Activated naive CD8-positive, alpha-beta T cell treated with anti-CD3 and anti-CD28 coated beads, Interleukin-2, amount 50 U/mL, for 16 hours (primary cell): ENCODE measurements around the gene HK2.

Source experiments
- DNase-seq: peaks from one replicate; pipeline ENCODE4 v3.0.0-alpha.2; 2020; ENCODE audit warnings: low read depth, low spot score

HK2 gene

DNA sequence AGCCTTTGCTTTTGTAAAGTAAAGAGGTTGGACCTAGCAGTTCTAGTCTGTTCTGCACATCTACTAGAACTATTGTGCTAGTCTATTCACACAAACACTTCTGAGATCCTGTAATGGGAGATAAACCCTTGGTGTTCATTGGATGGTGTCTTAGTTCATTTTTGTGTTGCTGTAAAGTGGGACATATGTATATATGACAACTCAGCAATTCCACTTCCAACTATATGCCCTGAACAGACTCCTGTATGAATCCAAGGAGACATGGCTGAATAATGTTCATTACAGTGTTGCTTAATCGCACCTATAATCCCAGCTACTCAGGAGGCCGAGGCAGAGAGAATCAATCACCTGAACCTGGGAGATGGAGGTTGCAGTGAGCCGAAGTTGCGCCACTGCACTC is 23.3 kb downstream of the HK2 start:
- no peak for DNase-seq

GRCh38 chr2:74857725-74858124 is 23.8 kb downstream of the HK2 start:
- DNase-seq = no peak

- DNase-seq = no peak
These were observed 24.4 kb downstream of the HK2 start for GRCh38 chr2:74858281-74858680.

DNA sequence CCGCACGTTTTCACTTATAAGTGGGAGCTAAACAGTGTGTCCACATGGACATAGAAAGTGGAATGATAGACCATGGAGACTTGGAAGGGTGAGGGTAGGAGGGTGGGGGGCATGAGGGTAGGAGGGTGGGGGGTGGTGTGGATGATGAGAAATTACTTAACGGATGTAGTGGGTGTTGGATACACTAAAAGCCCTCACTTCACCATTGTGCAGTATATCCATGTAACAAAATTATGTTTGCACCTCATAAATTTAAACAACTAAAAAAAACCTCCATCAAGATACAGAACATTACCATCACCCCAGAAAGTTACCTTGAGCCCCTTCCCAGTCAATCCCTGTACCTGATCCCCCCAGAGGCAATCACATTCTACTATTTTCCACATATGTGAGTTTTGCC is 26.2 kb downstream of the HK2 start:
- no peak for DNase-seq

DNA sequence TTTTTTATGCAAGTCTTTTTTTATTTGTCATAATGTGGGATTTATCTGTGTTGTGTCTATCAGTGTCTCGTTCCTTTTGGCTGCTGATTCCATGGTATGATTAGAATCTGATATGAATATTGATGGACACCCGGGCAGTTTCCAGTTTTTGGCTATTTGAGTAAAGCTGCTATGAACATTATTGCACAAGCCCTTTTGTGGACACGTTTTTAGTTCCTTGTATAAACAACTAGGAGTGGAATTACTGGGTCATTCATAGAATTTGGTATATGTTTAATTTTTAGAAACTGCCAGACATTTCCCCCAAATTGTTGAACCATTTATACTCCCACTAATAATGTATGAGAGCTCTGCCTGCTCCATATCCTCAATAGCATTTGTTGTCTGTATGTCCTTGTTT is 26.6 kb downstream of the HK2 start:
- DNase-seq = no peak

DNA sequence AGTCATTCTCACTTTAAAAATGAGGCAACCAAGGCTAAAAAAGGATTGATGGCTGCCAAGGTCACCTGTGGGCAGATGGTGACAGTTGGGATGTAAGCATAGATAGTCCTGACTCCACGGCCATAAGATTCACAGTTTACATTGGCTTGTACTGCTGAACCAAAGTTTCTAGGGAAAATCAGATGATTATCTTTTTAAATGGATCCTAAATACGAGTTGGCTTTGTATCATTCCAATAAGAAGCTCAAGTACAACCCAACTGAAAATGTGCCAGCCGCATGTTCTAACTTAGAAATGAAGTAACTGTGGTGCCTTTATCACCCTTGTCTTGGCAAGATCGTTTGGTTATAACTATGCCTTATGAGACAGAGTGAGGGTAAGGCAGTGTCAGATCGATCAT is 27.6 kb downstream of the HK2 start:
- no peak for DNase-seq

GRCh38 chr2:74862020-74862964 is 28.4 kb downstream of the HK2 start:
- DNase-seq = no peak

- DNase-seq = no peak
These were observed 29.9 kb downstream of the HK2 start for GRCh38 chr2:74863802-74864248.

DNA sequence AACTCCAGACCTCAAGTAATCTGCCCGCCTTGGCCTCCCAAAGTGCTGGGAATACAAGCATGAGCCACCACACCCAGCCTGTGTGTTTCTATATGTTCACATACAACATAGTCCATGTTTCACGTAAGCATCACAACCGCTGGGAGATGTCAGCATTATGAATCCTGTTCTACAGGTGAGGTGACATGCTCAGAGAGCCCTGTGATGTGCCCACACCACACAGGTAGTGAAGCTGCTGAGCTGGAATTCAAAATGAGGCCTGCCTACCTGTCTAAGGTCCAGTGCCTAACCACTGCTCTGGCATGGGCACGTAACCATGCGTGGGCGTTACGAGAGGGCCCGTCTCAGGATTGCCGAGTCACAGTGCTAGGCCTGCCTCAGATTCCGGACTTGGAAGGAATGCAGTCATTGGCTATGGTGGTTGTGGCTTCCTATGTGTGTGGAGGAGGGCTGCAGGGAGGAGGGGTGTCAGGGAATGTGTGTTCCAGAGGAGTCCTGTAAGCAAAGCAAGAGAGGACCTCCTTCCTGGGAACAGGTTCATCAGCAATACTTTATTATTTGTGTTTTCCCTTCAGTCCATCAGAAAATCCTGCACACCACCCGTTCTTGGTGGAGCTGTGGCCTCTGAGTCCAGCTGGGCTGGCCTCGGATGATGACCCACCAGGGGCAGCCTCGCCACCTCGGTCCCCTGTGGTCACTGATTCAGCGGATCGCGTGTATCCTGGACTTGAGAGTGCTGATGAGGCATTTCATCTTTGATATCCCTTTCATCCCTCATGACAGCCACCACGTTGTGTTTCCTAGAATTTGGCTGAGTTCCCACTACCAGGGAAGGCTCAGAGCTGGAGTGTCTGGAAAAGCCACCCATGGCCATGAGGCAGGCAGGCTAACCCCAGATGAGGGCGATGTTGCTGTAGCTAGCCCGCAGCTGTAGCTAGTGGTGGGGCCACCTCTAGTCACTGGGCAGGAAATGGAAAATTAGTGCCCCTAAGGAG is 31.1 kb downstream of the HK2 start:
- DNase-seq = no peak

DNA sequence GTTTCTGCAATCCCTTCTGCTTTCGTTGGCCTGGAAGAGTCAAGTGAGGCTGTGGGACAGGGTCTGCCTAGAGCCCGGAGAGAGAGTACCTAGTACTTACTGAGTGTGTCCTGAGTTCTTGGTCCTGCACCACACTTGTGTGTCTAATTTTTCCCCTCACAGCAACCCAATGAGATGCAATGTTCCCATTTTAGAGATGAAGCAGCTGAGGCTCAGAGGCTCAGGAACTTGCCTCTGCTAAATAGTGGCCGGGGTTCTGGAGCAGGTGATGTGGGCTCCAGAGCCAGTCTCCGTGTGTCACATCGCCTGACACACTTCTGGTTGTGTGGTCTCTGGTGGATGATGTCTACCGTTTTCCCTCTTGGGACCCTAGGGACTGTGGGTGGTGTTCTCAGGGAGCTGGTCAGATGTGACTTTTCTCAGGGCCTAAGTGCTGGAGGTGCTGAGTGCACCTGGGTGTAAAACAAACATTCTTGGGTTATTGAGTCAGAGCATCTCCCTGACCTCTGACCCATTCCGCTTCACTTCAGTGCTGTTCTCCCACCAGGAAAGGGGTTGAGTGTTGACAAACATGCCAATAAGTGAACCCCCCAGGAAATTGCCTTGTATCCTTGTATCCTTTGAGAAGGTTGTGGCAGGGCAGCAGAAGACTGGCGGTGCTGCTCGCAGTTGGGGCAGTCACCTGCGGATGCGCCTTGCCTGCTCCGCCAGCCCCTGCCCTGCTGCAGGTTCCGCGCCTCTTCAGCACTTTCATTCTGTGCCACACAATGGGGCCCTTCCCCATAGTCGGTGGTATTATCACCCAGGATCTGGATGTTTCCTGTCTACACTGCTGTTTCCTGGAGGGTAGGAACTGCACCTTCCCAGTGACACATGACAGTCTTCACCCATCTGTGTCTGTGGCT is 32.1 kb downstream of the HK2 start:
- DNase-seq = no peak

DNA sequence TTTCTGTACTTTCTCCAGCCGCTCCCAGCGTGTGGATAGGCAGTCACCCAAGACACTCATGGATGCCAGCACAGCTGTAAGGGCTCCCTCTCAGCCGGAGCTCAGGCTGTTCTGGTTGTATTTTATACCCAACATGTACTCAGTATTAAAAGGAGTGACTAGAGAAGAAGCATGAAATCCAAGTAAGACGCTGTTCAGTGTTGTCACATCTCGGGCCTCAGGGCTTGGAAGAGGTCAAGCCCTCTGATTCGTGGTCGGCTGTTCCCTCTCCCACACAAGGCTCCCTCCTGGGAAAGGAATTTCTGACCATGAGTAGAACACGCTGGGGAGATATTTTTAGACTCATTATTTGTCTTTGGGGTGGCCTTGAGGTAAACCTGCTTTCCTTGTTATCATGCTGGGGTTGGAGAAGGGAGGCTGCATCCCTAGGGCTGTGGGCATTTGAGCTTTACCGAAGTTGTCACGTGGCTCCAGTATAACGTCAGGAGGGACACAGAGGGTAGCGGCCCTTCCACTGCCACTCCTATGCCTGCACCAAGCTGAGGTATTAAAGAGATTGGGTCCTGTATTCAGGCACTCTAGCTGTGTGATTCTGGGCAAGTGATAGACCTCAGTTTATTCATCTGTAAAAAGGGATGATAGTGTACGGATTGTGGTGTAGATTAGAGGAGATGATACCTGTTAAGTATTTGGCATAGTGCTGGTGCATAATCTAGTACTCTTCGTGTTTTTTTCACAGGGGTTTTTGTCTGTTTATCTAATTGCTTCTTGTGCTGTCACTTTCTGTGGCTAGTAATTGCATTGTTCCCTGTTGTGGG is 34.1 kb downstream of the HK2 start:
- no peak for DNase-seq

DNA sequence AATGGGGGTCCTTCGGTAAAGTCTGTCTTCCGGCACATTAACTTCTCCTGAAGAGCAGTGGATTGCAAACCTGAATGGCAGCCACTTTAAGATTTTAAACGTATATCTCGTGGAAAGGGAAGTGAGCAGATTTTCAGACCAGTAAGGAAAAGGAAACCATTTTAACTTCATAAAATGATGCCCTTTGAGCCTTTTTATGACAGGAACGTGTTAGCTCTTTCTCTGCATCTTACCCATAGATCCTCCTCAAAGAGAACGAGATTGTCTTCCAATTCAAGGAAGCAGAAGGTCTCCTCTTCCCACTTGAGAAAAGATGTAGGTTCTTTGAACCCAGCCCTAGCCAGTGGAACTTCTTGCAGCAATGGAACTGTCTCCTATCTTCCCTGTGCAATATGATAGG is 35.6 kb downstream of the HK2 start:
- no peak for DNase-seq

- no peak for DNase-seq
These were observed 37.0 kb downstream of the HK2 start for GRCh38 chr2:74870951-74871350.

DNA sequence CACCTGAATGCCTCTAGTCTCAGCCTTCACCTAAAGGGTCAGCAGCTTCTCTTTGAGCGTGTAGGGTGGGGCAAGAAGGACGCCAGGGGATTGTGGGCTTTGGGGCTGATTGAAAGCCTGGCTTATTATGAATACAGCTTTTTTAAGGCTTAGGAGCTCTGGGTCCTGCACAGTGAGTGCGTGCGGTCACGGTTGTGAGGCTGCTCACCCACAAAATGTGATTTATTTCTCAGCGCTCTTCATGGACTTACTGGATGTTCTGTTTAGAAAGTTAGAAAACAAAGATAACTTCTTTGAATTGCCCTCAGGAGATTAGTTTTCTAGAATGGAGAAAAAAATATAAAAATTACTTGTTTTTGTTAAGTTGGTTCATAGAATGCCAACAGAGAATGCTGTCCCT is 37.5 kb downstream of the HK2 start:
- DNase-seq = no peak

GRCh38 chr2:74872389-74872836 is 38.5 kb downstream of the HK2 start:
- DNase-seq = no peak

- no peak for DNase-seq
These were observed 39.2 kb downstream of the HK2 start for GRCh38 chr2:74873012-74873665.

GRCh38 chr2:74873678-74874640 is 40.0 kb downstream of the HK2 start:
- no peak for DNase-seq

GRCh38 chr2:74876081-74876886 is 42.4 kb downstream of the HK2 start:
- no peak for DNase-seq
